Spleen (tissue), 7 donors: ENCODE measurements around the gene RPGRIP1L.

Experiments used
- POLR2AphosphoS5 ChIP-seq, 3 donors: sonication (generic); formaldehyde crosslinking; IDR thresholded peaks; one replicate each; pipeline ENCODE4 v1.5.1; 2017; ENCODE audit warnings: antibody characterized with exemption in 3 of 3
- TF ChIP-seq, protein P1 (sequence below), 11 experiments: fragments of 200-600 bp in 7 of 11; fragments of 450-650 bp in 4 of 11; sonication (generic) in 4 of 11; IDR thresholded peaks in 8 of 11; conservative IDR thresholded peaks in 3 of 11; 1 replicate in 7 of 11; 2 replicates in 4 of 11; pipeline versions ENCODE4 v1.4.0 to v1.8.0; 2016 to 2021; ENCODE audit warnings: antibody characterized with exemption in 11 of 11, inconsistent platforms in 4 of 11, mild to moderate bottlenecking in 1 of 11
- donor health status: DM: no; HTN: no; CAD: no; lungs with moderate emphysema.
- donor health status: DM: no; HTN: no; CAD: no.
- donor health status: DM: no; HTN: no; CAD: no.

DNA sequence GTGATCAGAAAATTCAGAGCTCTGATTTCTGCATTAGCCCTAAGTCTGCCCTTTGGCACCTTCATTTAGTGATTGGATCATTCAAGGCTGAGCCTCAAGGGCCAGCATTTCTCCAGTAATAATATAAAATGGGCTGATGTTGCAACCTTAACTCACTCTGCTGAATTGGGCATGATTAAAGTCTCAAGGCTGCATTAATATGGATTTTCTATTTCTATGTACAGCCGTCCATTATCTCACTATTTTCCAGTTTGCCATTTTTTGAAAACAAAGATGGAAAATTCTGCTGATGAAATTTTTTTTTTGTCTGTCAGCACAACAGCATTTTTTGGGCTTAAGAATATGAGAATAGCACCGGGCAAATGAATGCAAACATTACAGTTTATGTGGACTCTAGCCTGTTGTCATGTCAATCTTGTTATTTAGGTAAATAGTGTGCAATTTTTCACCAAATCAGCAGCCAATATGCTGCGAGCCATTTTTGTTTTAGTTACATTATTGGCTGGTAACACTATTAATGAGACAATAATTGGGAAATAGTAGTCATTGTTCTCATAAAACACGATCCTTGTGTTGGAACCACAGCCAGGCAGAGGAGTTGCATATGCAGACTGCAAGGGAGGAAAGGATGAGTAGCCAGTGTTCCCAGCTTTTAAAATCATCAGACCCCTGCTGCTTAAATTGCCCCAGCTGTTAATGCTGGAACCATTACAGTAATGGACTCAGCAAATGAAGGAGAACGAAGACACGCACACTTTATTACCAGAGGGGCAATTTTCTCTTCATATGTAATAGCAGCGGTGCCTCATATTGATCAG is 10.8 kb upstream of the RPGRIP1L start:
- TF ChIP-seq, protein P1, sequence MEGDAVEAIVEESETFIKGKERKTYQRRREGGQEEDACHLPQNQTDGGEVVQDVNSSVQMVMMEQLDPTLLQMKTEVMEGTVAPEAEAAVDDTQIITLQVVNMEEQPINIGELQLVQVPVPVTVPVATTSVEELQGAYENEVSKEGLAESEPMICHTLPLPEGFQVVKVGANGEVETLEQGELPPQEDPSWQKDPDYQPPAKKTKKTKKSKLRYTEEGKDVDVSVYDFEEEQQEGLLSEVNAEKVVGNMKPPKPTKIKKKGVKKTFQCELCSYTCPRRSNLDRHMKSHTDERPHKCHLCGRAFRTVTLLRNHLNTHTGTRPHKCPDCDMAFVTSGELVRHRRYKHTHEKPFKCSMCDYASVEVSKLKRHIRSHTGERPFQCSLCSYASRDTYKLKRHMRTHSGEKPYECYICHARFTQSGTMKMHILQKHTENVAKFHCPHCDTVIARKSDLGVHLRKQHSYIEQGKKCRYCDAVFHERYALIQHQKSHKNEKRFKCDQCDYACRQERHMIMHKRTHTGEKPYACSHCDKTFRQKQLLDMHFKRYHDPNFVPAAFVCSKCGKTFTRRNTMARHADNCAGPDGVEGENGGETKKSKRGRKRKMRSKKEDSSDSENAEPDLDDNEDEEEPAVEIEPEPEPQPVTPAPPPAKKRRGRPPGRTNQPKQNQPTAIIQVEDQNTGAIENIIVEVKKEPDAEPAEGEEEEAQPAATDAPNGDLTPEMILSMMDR (IDR thresholded peaks at IDR 0.05 in 8 of 11, conservative IDR thresholded peaks at IDR 0.05 in 3 of 11) = no peak
- TF ChIP-seq POLR2AphosphoS5 (IDR thresholded peaks at IDR 0.05) = no peak
